Nucleus accumbens (tissue), 56 donors: ENCODE results near the gene APEH.

ENCODE experiments used
- DNase-seq, 56 donors: peaks; one replicate each; lab custom pipeline; 2025; lab: John Stamatoyannopoulos, UW

APEH gene

GRCh38 chr3:49722896-49723295 is 48.7 kb downstream of the APEH start:
- DNase-seq: no peak

GRCh38 chr3:49723296-49723627 is 49.1 kb downstream of the APEH start:
- peak in 32 of 56 donors; percentile 8 to 71 (median 40) for DNase-seq

GRCh38 chr3:49723628-49724551 is 49.7 kb downstream of the APEH start, which contains the start of gene GMPPB:
Gene GMPPB, minus strand, starts transcription at chr3:49723951. Its CDS starts 225 bp downstream, at chr3:49723726.
- DNase-seq: peak; percentile 39 to 97 (median 92)

- no peak for DNase-seq
Measured at GRCh38 chr3:49724586-49724985, 50.4 kb downstream of the APEH start.

GRCh38 chr3:49725906-49726681 is 51.9 kb downstream of the APEH start:
- DNase-seq: no peak

GRCh38 chr3:49727154-49727923 is 53.2 kb downstream of the APEH start:
- DNase-seq: no peak

GRCh38 chr3:49727924-49728361 is 53.8 kb downstream of the APEH start:
- DNase-seq: no peak

- DNase-seq: no peak
Measured at GRCh38 chr3:49729966-49730609, 55.9 kb downstream of the APEH start.

GRCh38 chr3:49732597-49732996 is 58.4 kb downstream of the APEH start:
- no peak for DNase-seq

GRCh38 chr3:49733551-49733950 is 59.4 kb downstream of the APEH start:
- DNase-seq: no peak
